GM06990 (cell line): ENCODE results near the gene TTC22.

ENCODE experiments used
- DNase-seq: peaks from one replicate; pipeline ENCODE4 v3.0.0-alpha.2; 2011; ENCODE audit not compliant: insufficient read length; ENCODE audit errors: extremely low read depth
- H3K27me3 ChIP-seq: replicated peaks from 2 replicates; pipeline ENCODE4 v1.6.0; 2011; ENCODE audit warnings: low read length; ENCODE audit not compliant: control insufficient read depth, insufficient read depth
- H3K36me3 ChIP-seq: 2 replicates; pipeline ENCODE4 v1.5.1; 2011; ENCODE audit warnings: low read length; ENCODE audit not compliant: control insufficient read depth, insufficient read depth
- H3K4me3 ChIP-seq: replicated peaks from 2 replicates; pipeline ENCODE4 v1.5.1; 2011; ENCODE audit warnings: low read depth, mild to moderate bottlenecking, control low read depth, low read length
- TF ChIP-seq, protein P1 (sequence below): IDR thresholded peaks from 2 replicates; pipeline ENCODE4 v1.5.1; 2011; ENCODE audit warnings: low read length, control low read depth, mild to moderate bottlenecking, inconsistent platforms; ENCODE audit not compliant: insufficient read depth, poor library complexity, severe bottlenecking

Gene TTC22

DNA sequence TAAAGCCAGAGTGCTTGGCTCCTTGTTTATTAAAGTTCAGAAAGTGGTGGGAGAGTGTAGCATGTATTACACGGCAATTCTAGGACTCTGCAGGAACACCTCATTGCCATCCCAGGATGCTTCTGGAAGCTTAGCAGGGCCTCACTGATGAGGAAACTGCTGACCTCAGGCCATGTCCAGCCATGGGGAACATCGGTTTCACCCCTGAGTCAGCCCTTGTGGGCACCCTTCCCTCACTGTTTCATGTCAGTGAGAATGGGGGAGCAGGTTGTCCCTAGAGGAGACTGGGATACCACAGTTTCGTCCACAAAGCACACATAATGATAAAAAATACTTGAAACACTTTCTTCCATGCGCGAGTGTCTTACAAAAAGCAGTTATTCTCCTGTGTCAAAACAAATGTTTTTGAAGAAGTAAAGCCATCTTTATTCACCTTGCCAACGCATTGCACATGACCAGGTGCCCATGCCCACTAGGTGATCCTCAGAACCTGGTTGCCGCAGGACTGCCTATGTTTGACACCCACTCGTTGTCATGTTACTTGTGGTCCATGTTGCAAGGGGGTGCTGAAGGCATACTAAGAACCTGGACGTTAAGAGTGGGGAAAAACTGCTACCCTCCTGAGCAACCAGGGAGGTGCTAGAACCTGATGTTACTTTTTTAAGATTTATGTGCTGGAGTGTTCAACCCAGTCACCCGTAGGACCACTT is 41.2 kb upstream of the TTC22 start:
- H3K36me3 ChIP-seq = peaks cover 2% of the 10 kb centered on the region
- H3K27me3 ChIP-seq = no peaks in the 10 kb centered on the region
- TF ChIP-seq, protein P1, sequence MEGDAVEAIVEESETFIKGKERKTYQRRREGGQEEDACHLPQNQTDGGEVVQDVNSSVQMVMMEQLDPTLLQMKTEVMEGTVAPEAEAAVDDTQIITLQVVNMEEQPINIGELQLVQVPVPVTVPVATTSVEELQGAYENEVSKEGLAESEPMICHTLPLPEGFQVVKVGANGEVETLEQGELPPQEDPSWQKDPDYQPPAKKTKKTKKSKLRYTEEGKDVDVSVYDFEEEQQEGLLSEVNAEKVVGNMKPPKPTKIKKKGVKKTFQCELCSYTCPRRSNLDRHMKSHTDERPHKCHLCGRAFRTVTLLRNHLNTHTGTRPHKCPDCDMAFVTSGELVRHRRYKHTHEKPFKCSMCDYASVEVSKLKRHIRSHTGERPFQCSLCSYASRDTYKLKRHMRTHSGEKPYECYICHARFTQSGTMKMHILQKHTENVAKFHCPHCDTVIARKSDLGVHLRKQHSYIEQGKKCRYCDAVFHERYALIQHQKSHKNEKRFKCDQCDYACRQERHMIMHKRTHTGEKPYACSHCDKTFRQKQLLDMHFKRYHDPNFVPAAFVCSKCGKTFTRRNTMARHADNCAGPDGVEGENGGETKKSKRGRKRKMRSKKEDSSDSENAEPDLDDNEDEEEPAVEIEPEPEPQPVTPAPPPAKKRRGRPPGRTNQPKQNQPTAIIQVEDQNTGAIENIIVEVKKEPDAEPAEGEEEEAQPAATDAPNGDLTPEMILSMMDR = no peak
- no peak overlapping the region for H3K4me3 ChIP-seq
- no peak for DNase-seq

DNA sequence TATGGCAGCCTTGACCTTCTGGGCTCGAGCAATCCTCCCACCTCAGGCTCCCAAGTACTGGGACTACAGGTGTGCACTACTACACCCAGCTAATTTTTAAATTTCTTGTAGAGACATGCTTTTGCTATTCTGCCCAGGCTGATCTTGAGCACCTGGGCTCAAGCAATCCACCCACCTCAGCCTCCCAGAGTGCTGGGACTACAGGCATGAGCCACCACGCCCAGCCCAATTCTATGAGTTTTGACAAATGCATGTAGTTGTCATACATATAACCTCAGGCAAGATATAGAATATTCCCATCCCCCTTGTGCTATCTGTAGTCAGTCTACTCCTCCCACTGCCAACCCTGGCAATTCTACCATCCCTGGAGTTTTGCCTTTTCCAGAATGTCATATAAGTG is 38.7 kb upstream of the TTC22 start:
- DNase-seq = no peak
- TF ChIP-seq, protein P1 = no peak
- Histone ChIP-seq H3K36me3 (no peaks in the 10 kb centered on the region), H3K27me3 (no peaks in the 10 kb centered on the region), H3K4me3 (no peak overlapping the region)

DNA sequence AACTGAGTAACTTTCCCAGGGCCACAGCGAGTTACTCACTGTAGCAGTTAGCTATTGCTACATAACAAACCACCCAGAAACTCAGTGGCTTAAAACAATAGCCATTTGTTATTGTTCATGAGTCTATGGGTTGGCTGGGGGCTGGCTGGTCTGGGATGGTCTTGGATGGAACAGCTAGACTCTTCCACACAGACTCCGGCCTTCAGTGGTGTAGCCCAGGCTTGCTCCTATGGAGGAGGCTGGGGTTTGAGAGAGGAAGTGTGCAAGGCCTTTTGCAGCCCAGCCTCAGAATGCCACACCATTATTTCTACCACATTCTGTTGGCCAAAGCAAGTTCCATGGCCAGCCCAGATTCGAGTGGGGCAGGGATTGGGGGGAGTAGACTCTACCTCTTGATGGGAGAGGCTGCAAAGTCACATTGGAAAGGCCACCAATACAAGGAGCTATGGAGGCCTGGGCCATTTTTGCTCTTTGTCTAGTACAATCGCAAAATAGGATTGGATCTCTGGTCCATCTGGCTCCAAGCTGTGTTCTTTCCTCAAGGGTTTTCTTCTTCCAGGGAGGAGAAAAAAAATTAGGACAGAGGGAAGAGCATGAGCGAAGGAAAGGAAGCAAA is 37.5 kb upstream of the TTC22 start:
- Histone ChIP-seq H3K27me3 (no peaks in the 10 kb centered on the region), H3K36me3 (no peaks in the 10 kb centered on the region), H3K4me3 (no peak overlapping the region)
- DNase-seq = no peak
- TF ChIP-seq, protein P1 = no peak

DNA sequence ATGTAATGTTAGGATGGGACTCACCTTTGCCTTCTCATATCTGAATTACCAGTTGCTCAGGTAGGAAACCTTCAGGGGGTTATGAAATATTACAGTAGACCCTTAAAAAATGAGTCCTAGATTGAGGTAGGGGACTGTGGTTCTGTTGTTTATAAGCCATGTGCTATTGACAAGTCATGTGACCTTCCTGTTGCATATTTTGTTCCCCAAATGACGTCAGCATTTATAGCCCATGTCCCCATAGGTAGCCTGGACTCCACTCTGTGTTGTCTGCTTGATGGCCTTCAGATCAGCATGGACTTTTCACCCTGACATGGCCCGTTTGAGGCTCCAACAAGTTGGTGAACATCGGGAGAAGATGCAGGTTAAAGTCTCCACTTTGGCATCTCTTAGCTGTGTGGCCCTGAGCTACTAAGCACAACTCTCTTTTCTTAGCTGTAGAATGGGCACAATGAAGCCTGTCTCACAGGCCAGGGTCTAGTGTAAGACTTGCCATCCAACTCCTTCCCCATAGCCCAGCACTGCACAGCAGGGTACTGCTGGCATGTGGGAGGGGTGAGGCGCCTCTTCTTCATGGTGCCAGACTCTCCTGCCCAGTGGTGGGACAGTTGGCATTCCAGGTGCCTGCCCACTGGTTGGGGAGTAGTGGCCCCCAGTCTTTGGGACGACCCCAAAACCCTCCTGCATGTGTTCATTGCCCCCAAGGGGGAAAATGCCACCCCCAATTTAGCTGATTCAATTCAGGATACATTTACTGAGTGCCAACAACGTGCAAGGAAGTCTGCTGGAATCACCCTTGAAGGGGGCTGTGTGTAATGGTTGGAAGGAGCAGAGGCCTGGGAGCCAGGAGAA is 36.1 kb upstream of the TTC22 start:
- Histone ChIP-seq H3K4me3 (no peak overlapping the region), H3K36me3 (no peaks in the 10 kb centered on the region), H3K27me3 (no peaks in the 10 kb centered on the region)
- TF ChIP-seq, protein P1 = no peak
- DNase-seq = no peak

DNA sequence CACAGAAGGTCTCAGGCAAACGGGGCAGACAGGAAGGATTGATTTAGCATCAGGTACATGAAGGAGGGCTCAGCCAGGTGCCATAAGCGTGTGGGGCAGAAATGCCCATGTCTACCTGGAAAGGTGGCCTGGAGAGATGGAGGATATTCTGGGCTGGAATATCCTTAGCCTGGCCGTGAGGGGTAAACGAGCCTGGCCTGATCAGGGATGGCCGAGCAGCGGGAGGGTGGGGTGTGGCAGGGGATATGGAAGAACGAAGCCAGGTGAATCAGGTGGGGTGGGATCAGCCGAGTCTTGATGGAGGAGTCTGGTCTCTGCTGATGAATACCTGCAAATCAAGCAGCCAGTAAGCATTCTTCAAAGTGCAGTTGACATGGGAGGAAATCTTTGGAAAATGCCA is 35.5 kb upstream of the TTC22 start:
- H3K27me3 ChIP-seq = no peaks in the 10 kb centered on the region
- no peaks in the 10 kb centered on the region for H3K36me3 ChIP-seq
- TF ChIP-seq, protein P1 = no peak
- H3K4me3 ChIP-seq = no peak overlapping the region
- no peak for DNase-seq
